Uterus (tissue), 2 donors: ENCODE data around the gene DTX4.

Experiments used
- POLR2A ChIP-seq, 2 donors: fragments of 450-650 bp; IDR thresholded peaks; one replicate each; pipeline ENCODE4 v1.6.1; 2016; ENCODE audit warnings: antibody characterized with exemption in 2 of 2, mild to moderate bottlenecking in 1 of 2, moderate library complexity in 1 of 2
- TF ChIP-seq, protein P1 (sequence below), 4 experiments: fragments of 200-600 bp in 2 of 4; fragments of 450-650 bp in 2 of 4; sonication (generic) in 2 of 4; IDR thresholded peaks; one replicate each; pipeline ENCODE4 v1.5.1; 2016 to 2019; ENCODE audit warnings: antibody characterized with exemption in 4 of 4, mild to moderate bottlenecking in 2 of 4, moderate library complexity in 1 of 4

DNA sequence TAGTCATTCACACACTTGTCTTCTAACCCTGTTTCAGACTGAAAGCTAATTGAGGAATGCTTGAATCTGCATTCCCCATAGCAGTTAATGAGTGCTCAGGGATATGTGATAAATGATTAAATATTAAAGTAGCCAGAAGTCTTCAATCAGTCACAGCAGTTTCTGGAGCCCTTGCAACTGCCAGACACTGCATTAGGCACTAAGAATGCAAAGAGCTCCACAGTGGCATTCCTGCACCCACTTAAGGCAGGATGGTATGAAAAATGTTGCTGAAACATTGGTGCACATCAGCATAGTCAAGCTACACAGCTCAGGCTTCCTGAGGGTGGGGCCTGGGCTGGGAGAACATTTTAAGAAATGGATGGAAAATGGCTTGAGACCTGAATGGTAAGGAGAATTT lies 6.5 kb downstream of the DTX4 start:
- TF ChIP-seq, protein P1, sequence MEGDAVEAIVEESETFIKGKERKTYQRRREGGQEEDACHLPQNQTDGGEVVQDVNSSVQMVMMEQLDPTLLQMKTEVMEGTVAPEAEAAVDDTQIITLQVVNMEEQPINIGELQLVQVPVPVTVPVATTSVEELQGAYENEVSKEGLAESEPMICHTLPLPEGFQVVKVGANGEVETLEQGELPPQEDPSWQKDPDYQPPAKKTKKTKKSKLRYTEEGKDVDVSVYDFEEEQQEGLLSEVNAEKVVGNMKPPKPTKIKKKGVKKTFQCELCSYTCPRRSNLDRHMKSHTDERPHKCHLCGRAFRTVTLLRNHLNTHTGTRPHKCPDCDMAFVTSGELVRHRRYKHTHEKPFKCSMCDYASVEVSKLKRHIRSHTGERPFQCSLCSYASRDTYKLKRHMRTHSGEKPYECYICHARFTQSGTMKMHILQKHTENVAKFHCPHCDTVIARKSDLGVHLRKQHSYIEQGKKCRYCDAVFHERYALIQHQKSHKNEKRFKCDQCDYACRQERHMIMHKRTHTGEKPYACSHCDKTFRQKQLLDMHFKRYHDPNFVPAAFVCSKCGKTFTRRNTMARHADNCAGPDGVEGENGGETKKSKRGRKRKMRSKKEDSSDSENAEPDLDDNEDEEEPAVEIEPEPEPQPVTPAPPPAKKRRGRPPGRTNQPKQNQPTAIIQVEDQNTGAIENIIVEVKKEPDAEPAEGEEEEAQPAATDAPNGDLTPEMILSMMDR (IDR thresholded peaks at IDR 0.05), result no peak
- no peak for TF ChIP-seq POLR2A (IDR thresholded peaks at IDR 0.05)
